ENCODE results near the gene PRR36. TPM values are rescaled to one million over a fixed set of nuclear protein-coding genes. Genes with fewer than 3 reads are reported as not detected.
"Not testable (repeated sequence)": the region's sequence is repeated elsewhere in the genome, so short reads cannot be mapped to it uniquely, and the experiment has no call there.

PRR36 gene
- total and polyA plus RNA-seq, 11 donors, result 0.01 to 0.27 (median 0.08) TPM; not detected in 4

- peak; percentile 32 to 75 (median 68) for ATAC-seq
- peaks cover 16 to 46% (median 32%) of the 10 kb centered on the region in 9 donors for H3K27me3 ChIP-seq
- WGBS, 4 donors, result 6 to 29% (median 11%) methylated on average over 29 to 62 of the region's 62 CpGs
- peak in 2 of 12 donors; percentile 10 to 14 for TF ChIP-seq CTCF (IDR thresholded peaks at IDR 0.05)
- TF ChIP-seq POLR2A (IDR thresholded peaks at IDR 0.05), result peak in 1 of 2 donors; percentile 74
- peak; percentile 96 to 98 (median 98) for DNase-seq
- H3K4me1 ChIP-seq, result peaks cover 5 to 63% (median 38%) of the 10 kb centered on the region in 12 donors
- H3K4me3 ChIP-seq, result peak within 1 kb of the TSS; percentile 52 to 98 (median 79)
- peak within 1 kb of the TSS; percentile 70 to 97 (median 90) for H3K27ac ChIP-seq
- peaks cover 0 to 19% (median 14%) of the 10 kb centered on the region in 9 donors for H3K36me3 ChIP-seq
- intact Hi-C loops (cut with DNase I), result loop anchor here in 6 of 10 donors (1.0 to 5.0 kb wide), 4 partner anchors 15 to 68 kb away; partner anchors contain the start of gene MAP2K7 (in 2 of the 6)
- H3K9me3 ChIP-seq, result no peaks in the 10 kb centered on the region
These were observed 45.7 kb upstream of the PRR36 start, which contains the start of gene SNAPC2 for GRCh38 chr19:7919610-7920518. TSS of gene SNAPC2 (plus strand) at chr19:7920338. CDS start at chr19:7920367, 29 bp downstream.

- Histone ChIP-seq H3K36me3 (peaks cover 0 to 19% (median 14%) of the 10 kb centered on the region in 9 donors), H3K4me3 (peak overlapping the region in 6 of 12 donors; percentile 57 to 89 (median 69)), H3K4me1 (peaks cover 5 to 64% (median 37%) of the 10 kb centered on the region in 12 donors), H3K27ac (peak overlapping the region in 2 of 12 donors; percentile 89 to 96), H3K27me3 (peaks cover 16 to 51% (median 33%) of the 10 kb centered on the region in 9 donors), H3K9me3 (no peaks in the 10 kb centered on the region)
- intact Hi-C loops (cut with DNase I), result loop anchor here in 1 of 10 donors (2.0 kb wide), 1 partner anchor 14 kb away; no protein-coding TSS in a partner anchor
- 39 to 66% (median 51%) methylated on average over 25 to 42 of the region's 42 CpGs for WGBS, 4 donors
- DNase-seq (peak in 1 of 5 donors; percentile 68), ATAC-seq (no peak)
- no peak for TF ChIP-seq CTCF (IDR thresholded peaks at IDR 0.05)
- no peak for TF ChIP-seq POLR2A (IDR thresholded peaks at IDR 0.05)
These were observed 44.6 kb upstream of the PRR36 start for GRCh38 chr19:7918615-7919421.

GRCh38 chr19:7918062-7918614 lies 43.9 kb upstream of the PRR36 start:
- not testable (repeated sequence) for ATAC-seq, H3K9me3 ChIP-seq, DNase-seq
- peaks cover 16 to 51% (median 33%) of the 10 kb centered on the region in 9 donors for H3K27me3 ChIP-seq
- H3K4me1 ChIP-seq, result peaks cover 5 to 64% (median 37%) of the 10 kb centered on the region in 12 donors
- 29 to 44% (median 32%) methylated on average over 29 of the region's 29 CpGs for WGBS, 4 donors
- H3K4me3 ChIP-seq, result peak overlapping the region in 11 of 12 donors; percentile 15 to 56 (median 39)
- intact Hi-C loops (cut with DNase I), result loop anchor here in 1 of 10 donors (2.0 kb wide), 1 partner anchor 13 kb away; no protein-coding TSS in a partner anchor
- H3K36me3 ChIP-seq, result peaks cover 0 to 17% (median 14%) of the 10 kb centered on the region in 9 donors
- H3K27ac ChIP-seq, result peak overlapping the region in 7 of 12 donors; percentile 24 to 84 (median 75)
